Activated CD8-positive, alpha-beta memory T cell treated with anti-CD3 and anti-CD28 coated beads, Interleukin-2, amount 50 U/mL, for 24 hours (primary cell): ENCODE results near the gene CISTR.
A peak's percentile ranks its signal among the peaks of the same experiment; 100 is the strongest.

Experiments
- DNase-seq: peaks from one replicate; pipeline ENCODE4 v3.0.0-alpha.2; 2020; ENCODE audit errors: extremely low read depth

Gene CISTR

GRCh38 chr12:53743266-53744129, 8.3 kb downstream of the CISTR start:
- no peak for DNase-seq

GRCh38 chr12:53740130-53740491, 11.7 kb downstream of the CISTR start:
- no peak for DNase-seq

GRCh38 chr12:53739214-53740129, 12.3 kb downstream of the CISTR start:
- DNase-seq = no peak

- DNase-seq = no peak
Observed at GRCh38 chr12:53738406-53739213, 13.2 kb downstream of the CISTR start.

GRCh38 chr12:53737951-53738405, 13.8 kb downstream of the CISTR start:
- DNase-seq = no peak

- no peak for DNase-seq
Observed at GRCh38 chr12:53737093-53737808, 14.5 kb downstream of the CISTR start.

GRCh38 chr12:53736592-53736991, 15.2 kb downstream of the CISTR start:
- DNase-seq = no peak

- no peak for DNase-seq
Observed at GRCh38 chr12:53735556-53735955, 16.2 kb downstream of the CISTR start.

- DNase-seq = no peak
Observed at GRCh38 chr12:53734425-53734824, 17.4 kb downstream of the CISTR start.

- no peak for DNase-seq
Observed at GRCh38 chr12:53733807-53734200, 18.0 kb downstream of the CISTR start.

GRCh38 chr12:53733051-53733806, 18.6 kb downstream of the CISTR start:
- DNase-seq = no peak

GRCh38 chr12:53729644-53730043, 22.1 kb downstream of the CISTR start:
- DNase-seq = no peak

- DNase-seq = no peak
Observed at GRCh38 chr12:53728206-53728605, 23.6 kb downstream of the CISTR start.

- peak; percentile 89 for DNase-seq
Observed at GRCh38 chr12:53727310-53728041, 24.3 kb downstream of the CISTR start, which contains the start of gene CALCOCO1. Gene CALCOCO1, minus strand, starts transcription at chr12:53727452. Its CDS starts 2,210 bp downstream, at chr12:53725242.

- no peak for DNase-seq
Observed at GRCh38 chr12:53726946-53727309, 24.9 kb downstream of the CISTR start.

- no peak for DNase-seq
Observed at GRCh38 chr12:53726341-53726740, 25.4 kb downstream of the CISTR start.

GRCh38 chr12:53725824-53726223, 26.0 kb downstream of the CISTR start:
- no peak for DNase-seq

- no peak for DNase-seq
Observed at GRCh38 chr12:53722450-53723041, 29.2 kb downstream of the CISTR start.

GRCh38 chr12:53720946-53721345, 30.8 kb downstream of the CISTR start:
- DNase-seq = no peak
